Vagina (tissue), 2 donors: ENCODE measurements around the gene ESYT1. TPM values are rescaled to one million over a fixed set of nuclear protein-coding genes. Genes with fewer than 3 reads are reported as not detected.

Experiments
- DNase-seq, 2 donors: peaks; one replicate each; pipeline ENCODE4 v3.0.0-alpha.2; 2017; ENCODE audit errors: extremely low spot score in 2 of 2
- H3K27ac ChIP-seq: fragments of 200-600 bp; sonication (generic); one replicate; pipeline ENCODE4 v1.5.1; 2019
- H3K27me3 ChIP-seq: fragments of 200-600 bp; sonication (generic); one replicate; pipeline ENCODE4 v1.5.1; 2019
- H3K36me3 ChIP-seq, 2 donors: fragments of 200-600 bp; sonication (generic); one replicate each; pipeline ENCODE4 v1.5.1; 2017 to 2019
- H3K4me1 ChIP-seq: fragments of 200-600 bp; sonication (generic); one replicate; pipeline ENCODE4 v1.5.1; 2019
- H3K4me3 ChIP-seq, 2 donors: fragments of 200-600 bp; sonication (generic); 1 replicate in 1 of 2; 2 replicates in 1 of 2; pipeline ENCODE4 v1.5.1; 2016 to 2019
- H3K9me3 ChIP-seq: fragments of 200-600 bp; sonication (generic); one replicate; pipeline ENCODE4 v1.5.1; 2019
- POLR2A ChIP-seq, 2 donors: fragments of 450-650 bp; IDR thresholded peaks; one replicate each; pipeline ENCODE4 v1.6.1; 2017; ENCODE audit warnings: antibody characterized with exemption in 2 of 2, mild to moderate bottlenecking in 2 of 2, moderate library complexity in 2 of 2
- POLR2AphosphoS5 ChIP-seq, 2 donors: sonication (generic); formaldehyde crosslinking; IDR thresholded peaks; one replicate each; pipeline ENCODE4 v1.9.0; 2017; ENCODE audit warnings: antibody characterized with exemption in 2 of 2, mild to moderate bottlenecking in 2 of 2, low read depth in 1 of 2; ENCODE audit not compliant: insufficient read depth in 1 of 2
- intact Hi-C: fragments of 100-400 bp; cut with DNase I; formaldehyde crosslinking; loops from one replicate; pipeline ENCODE4 v1.15.1; 2023
- total RNA-seq: library from RNA; depleted of rRNA; stranded (reverse); fragments of >200 nt; gene quantifications from one replicate; pipeline ENCODE4 v1.2.3, GENCODE V29; 2016
- TF ChIP-seq, protein P1 (sequence below), 3 experiments: fragments of 450-650 bp in 2 of 3; fragments of 200-600 bp in 1 of 3; sonication (generic) in 1 of 3; IDR thresholded peaks; one replicate each; pipeline ENCODE4 v1.5.1; 2017 to 2019; ENCODE audit warnings: antibody characterized with exemption in 3 of 3, mild to moderate bottlenecking in 2 of 3, moderate library complexity in 2 of 3

The ESYT1 gene
- total RNA-seq, 1 donor from 2014 or later: 140 TPM

DNA sequence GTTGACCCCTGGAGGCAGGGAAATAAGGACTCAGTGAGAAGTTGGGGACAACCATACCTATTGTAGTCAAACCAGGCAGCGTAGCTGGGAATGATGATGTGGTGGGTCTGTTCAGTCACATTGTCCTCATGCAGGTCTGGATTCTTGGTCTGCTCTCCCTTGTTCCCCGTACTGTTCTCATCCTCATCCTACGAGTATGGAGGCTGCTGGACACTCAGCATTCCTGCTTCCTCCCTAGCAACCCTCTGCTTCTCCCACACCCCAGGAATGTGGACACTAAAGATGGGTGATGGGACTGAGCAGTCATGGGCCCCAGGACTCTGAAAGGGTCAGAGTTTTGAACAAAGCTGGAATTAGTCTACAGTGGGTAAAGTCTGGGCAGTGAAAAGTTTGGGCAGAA is 50.3 kb downstream of the ESYT1 start:
- no peak for TF ChIP-seq POLR2AphosphoS5 (IDR thresholded peaks at IDR 0.05; ENCODE audit: insufficient read depth in 1 of 2, low read depth in 1 of 2)
- peaks cover 0 to 100% of the 10 kb centered on the region in 2 donors for H3K36me3 ChIP-seq

DNA sequence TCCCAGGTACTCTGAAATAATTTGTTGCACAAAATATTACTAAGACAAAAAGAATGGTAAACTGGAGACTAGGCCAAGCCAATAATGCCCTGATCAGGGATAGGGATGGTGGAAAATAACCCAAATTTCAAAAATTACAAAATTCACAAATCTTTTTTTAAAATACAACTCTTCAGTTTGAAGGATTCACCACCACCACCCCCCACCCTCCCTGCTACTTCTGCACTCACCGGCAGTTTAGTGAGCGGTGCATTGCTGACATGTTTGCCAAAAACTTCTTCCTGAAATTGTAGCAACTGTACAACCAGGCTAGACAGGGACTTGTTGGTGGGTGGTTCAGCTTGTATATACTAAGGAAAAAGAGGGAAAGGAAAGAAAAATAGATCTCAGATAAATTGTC is 58.9 kb downstream of the ESYT1 start:
- DNase-seq: no peak
- TF ChIP-seq POLR2A (IDR thresholded peaks at IDR 0.05): no peak
- TF ChIP-seq, protein P1, sequence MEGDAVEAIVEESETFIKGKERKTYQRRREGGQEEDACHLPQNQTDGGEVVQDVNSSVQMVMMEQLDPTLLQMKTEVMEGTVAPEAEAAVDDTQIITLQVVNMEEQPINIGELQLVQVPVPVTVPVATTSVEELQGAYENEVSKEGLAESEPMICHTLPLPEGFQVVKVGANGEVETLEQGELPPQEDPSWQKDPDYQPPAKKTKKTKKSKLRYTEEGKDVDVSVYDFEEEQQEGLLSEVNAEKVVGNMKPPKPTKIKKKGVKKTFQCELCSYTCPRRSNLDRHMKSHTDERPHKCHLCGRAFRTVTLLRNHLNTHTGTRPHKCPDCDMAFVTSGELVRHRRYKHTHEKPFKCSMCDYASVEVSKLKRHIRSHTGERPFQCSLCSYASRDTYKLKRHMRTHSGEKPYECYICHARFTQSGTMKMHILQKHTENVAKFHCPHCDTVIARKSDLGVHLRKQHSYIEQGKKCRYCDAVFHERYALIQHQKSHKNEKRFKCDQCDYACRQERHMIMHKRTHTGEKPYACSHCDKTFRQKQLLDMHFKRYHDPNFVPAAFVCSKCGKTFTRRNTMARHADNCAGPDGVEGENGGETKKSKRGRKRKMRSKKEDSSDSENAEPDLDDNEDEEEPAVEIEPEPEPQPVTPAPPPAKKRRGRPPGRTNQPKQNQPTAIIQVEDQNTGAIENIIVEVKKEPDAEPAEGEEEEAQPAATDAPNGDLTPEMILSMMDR (IDR thresholded peaks at IDR 0.05): no peak
- no peak for TF ChIP-seq POLR2AphosphoS5 (IDR thresholded peaks at IDR 0.05; ENCODE audit: insufficient read depth in 1 of 2, low read depth in 1 of 2)
- Histone ChIP-seq H3K36me3 (peaks cover 0 to 42% of the 10 kb centered on the region in 2 donors), H3K4me1 (peaks cover 28% of the 10 kb centered on the region), H3K4me3 (no peak overlapping the region), H3K27ac (no peak overlapping the region), H3K9me3 (no peaks in the 10 kb centered on the region), H3K27me3 (no peaks in the 10 kb centered on the region)
- intact Hi-C loops: no loop called here

More for the DNA sequence above, 50.3 kb downstream of the ESYT1 start:
- Histone ChIP-seq H3K4me1 (no peaks in the 10 kb centered on the region), H3K9me3 (no peaks in the 10 kb centered on the region), H3K4me3 (no peak overlapping the region), H3K27me3 (no peaks in the 10 kb centered on the region), H3K27ac (no peak overlapping the region)
- intact Hi-C loops: no loop called here
- DNase-seq: no peak

DNA sequence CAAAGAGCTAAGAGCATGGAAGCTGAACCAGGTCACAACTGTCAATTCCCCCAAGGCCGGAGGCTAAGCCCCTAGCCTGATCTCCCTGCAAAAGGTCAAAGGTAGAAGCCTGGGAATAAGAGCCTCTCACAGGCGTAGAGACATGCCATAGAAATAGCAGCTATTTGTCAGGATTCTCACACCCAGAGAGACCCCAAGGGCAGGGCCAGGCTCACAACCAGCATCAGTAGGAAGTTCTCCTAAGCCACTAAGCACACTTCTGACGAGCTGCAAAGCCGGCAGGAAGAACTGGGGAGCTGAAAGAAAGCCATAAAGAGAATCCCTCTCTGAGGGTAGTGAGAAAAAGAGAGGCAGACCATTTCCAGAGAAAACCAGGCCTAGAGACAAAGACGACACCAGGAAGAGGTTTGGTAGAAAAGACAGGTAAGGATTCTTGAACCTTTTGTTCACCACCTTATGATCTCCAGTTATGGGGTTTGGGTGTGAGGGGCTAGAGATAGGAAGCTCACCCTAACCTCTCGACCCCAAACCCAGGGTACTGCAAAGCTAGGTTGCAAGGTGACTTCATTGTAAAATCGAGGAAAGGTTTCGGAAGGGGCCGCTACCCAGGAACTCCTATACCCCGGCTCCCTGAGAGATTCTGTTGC is 60.2 kb downstream of the ESYT1 start:
- peak overlapping the region; percentile 94 for H3K27ac ChIP-seq
- peak overlapping the region; percentile 80 to 93 for H3K4me3 ChIP-seq
- H3K9me3 ChIP-seq: no peaks in the 10 kb centered on the region
- intact Hi-C loops: loop anchor here (2.0 kb wide), 1 partner anchor 69 kb away; the partner anchor contains the start of gene ZC3H10
- no peaks in the 10 kb centered on the region for H3K27me3 ChIP-seq
- H3K36me3 ChIP-seq: peaks cover 0 to 29% of the 10 kb centered on the region in 2 donors
- no peak for TF ChIP-seq POLR2A (IDR thresholded peaks at IDR 0.05)
- TF ChIP-seq, protein P1 (IDR thresholded peaks at IDR 0.05): no peak
- TF ChIP-seq POLR2AphosphoS5 (IDR thresholded peaks at IDR 0.05; ENCODE audit: insufficient read depth in 1 of 2, low read depth in 1 of 2): no peak
- DNase-seq: no peak
- H3K4me1 ChIP-seq: peaks cover 28% of the 10 kb centered on the region

DNA sequence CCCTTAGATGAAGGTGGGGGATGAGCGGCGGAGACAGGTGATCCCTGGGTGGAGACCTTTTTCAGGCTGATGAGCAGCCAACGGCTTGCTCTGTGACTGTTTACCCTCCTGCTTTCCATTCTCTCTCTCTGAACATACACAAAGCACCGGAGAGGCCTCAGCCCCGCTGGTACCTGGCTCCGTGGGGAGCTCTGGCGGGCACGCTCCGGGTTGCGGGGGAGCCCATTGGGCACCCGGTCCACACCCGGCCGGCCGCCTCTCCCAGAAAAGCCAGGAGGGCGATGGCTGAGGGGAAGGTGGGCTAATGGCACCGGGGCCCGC is 60.7 kb downstream of the ESYT1 start:
- no peaks in the 10 kb centered on the region for H3K9me3 ChIP-seq
- intact Hi-C loops: loop anchor here (2.0 kb wide), 1 partner anchor 70 kb away; the partner anchor contains the start of gene ZC3H10
- no peak for DNase-seq
- H3K27me3 ChIP-seq: no peaks in the 10 kb centered on the region
- peak in 1 of 2 donors; percentile 23 for TF ChIP-seq POLR2AphosphoS5 (IDR thresholded peaks at IDR 0.05; ENCODE audit: insufficient read depth in 1 of 2, low read depth in 1 of 2)
- TF ChIP-seq POLR2A (IDR thresholded peaks at IDR 0.05): no peak
- TF ChIP-seq, protein P1 (IDR thresholded peaks at IDR 0.05): no peak
- peaks cover 0 to 24% of the 10 kb centered on the region in 2 donors for H3K36me3 ChIP-seq
- peak overlapping the region; percentile 94 for H3K27ac ChIP-seq
- H3K4me3 ChIP-seq: peak overlapping the region; percentile 80 to 93
- peaks cover 28% of the 10 kb centered on the region for H3K4me1 ChIP-seq

DNA sequence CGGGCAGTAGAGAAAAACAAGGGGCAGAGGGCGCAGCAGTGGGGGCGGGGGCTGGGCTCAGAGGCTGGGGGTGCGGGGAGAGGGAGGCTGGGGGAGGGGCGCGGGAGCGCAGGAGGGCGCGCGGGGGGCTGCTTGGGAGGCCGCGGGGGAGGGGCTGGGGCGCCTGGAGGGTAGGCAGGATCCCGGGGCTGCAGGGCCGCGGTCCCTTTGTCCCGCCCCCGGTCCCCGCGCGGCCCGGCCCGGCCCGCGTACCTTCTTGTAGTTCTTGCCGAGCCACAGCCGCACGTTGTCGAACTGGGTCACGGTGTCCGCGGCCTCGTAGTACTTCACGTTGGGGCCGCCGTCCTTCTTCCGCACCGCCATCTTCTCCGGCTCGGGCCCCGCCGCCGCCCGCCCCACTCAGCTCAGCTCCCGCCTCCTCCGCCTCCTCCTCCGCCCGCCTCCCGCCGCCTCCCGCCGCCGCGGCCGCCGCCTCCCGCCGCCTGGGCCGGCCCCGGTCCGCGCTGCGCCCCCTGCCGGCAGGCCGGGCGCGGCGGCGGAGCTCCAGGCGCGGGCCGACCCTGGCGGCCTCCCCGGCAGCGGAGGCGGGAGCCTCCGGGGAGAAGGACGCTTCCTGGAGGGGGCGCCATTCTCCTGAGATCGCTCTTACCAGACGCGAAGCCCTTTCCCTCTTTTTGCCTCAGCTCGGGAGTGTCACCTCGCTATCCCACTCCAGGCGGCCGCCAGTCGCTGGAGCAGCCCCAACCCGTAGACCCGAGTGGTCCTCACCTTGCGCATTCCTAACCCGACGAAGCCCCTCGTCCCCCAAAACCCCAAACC is 61.2 kb downstream of the ESYT1 start, which contains the start of gene SMARCC2:
Gene SMARCC2 (minus strand): TSS at position 385 of the 819 bp plus-strand sequence. CDS start 22 bp downstream, at position 363.
- TF ChIP-seq POLR2A (IDR thresholded peaks at IDR 0.05) (no peak), POLR2AphosphoS5 (IDR thresholded peaks at IDR 0.05; ENCODE audit: insufficient read depth in 1 of 2, low read depth in 1 of 2) (peak in 1 of 2 donors; percentile 57)
- TF ChIP-seq, protein P1 (IDR thresholded peaks at IDR 0.05): peak; percentile 5 to 58 (median 11)
- Histone ChIP-seq H3K9me3 (no peaks in the 10 kb centered on the region), H3K27ac (peak within 1 kb of the TSS; percentile 94), H3K36me3 (peaks cover 0 to 18% of the 10 kb centered on the region in 2 donors), H3K4me1 (peaks cover 28% of the 10 kb centered on the region), H3K27me3 (no peaks in the 10 kb centered on the region), H3K4me3 (peak within 1 kb of the TSS; percentile 80 to 93)
- peak in 1 of 2 donors; percentile 93 for DNase-seq
- intact Hi-C loops: loop anchor here (2.0 kb wide), 1 partner anchor 71 kb away; the partner anchor contains the start of gene ZC3H10
